ENCODE measurements around the gene XCR1.

DNA sequence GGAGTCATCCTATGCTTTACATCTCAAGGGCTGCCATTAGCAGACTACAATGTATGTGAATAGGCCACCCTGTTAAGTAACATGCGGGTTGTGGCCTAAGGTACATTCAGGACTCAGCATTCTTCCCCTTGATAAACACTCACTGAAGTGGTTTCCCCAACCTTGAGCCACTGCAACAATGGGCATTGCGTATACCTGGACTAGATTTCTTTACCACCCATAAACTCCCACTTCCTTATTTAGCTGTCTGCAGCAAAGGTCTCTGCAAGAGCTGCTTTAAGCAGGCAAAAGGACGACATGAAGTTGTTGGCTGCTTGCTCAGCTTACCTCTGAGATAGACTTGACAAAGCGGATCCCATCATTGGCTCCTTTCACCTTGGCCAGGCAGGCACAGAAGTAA is 47.9 kb downstream of the XCR1 start:
- TF ChIP-seq, protein P1, sequence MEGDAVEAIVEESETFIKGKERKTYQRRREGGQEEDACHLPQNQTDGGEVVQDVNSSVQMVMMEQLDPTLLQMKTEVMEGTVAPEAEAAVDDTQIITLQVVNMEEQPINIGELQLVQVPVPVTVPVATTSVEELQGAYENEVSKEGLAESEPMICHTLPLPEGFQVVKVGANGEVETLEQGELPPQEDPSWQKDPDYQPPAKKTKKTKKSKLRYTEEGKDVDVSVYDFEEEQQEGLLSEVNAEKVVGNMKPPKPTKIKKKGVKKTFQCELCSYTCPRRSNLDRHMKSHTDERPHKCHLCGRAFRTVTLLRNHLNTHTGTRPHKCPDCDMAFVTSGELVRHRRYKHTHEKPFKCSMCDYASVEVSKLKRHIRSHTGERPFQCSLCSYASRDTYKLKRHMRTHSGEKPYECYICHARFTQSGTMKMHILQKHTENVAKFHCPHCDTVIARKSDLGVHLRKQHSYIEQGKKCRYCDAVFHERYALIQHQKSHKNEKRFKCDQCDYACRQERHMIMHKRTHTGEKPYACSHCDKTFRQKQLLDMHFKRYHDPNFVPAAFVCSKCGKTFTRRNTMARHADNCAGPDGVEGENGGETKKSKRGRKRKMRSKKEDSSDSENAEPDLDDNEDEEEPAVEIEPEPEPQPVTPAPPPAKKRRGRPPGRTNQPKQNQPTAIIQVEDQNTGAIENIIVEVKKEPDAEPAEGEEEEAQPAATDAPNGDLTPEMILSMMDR (IDR thresholded peaks at IDR 0.05), result no peak
- no peak for TF ChIP-seq POLR2A (IDR thresholded peaks at IDR 0.05)
